Keratinocyte (primary cell): ENCODE results near the gene FLNC. TPM values are rescaled to one million over a fixed set of nuclear protein-coding genes. Genes with fewer than 3 reads are reported as not detected.

Experiments
- DNase-seq: peaks from one replicate; pipeline ENCODE4 v3.0.0-alpha.2; 2011; ENCODE audit warnings: low read depth, missing footprints, low spot score
- FAIRE-seq: peaks from 2 replicates; lab custom pipeline; 2011; peaks lifted over from hg19 to GRCh38; lab: Jason Lieb, UNC
- H2AFZ ChIP-seq: 2 replicates; pipeline ENCODE4 v1.6.0; 2012; ENCODE audit warnings: low read length, control low read depth, inconsistent platforms; ENCODE audit not compliant: control insufficient read depth
- H3K27ac ChIP-seq: 2 replicates; pipeline ENCODE4 v1.5.1; 2011; ENCODE audit warnings: low read length; ENCODE audit not compliant: control insufficient read depth, insufficient read depth
- H3K27me3 ChIP-seq: 3 replicates; pipeline ENCODE4 v1.6.0; 2011; ENCODE audit warnings: low read length; ENCODE audit not compliant: control insufficient read depth, insufficient read depth; ENCODE audit errors: extremely low read depth
- H3K36me3 ChIP-seq, 2 experiments: 2 replicates in 1 of 2; 3 replicates in 1 of 2; pipeline ENCODE4 v1.5.1; 2011; ENCODE audit warnings: low read length in 2 of 2, mild to moderate bottlenecking in 1 of 2; ENCODE audit not compliant: control insufficient read depth in 2 of 2, insufficient read depth in 2 of 2; ENCODE audit errors: extremely low read depth in 1 of 2
- H3K4me1 ChIP-seq: 3 replicates; pipeline ENCODE4 v1.5.1; 2011; ENCODE audit warnings: low read length; ENCODE audit not compliant: control insufficient read depth, insufficient read depth; ENCODE audit errors: extremely low read depth
- H3K4me2 ChIP-seq: 3 replicates; pipeline ENCODE4 v1.6.0; 2011; ENCODE audit warnings: low read depth, low read length; ENCODE audit not compliant: control insufficient read depth, insufficient read depth; ENCODE audit errors: extremely low read depth
- H3K4me3 ChIP-seq, 3 experiments: fragments of 200-600 bp in 1 of 3; sonication (generic) in 1 of 3; 2 replicates in 2 of 3; 3 replicates in 1 of 3; pipeline ENCODE4 v1.5.1; 2011 to 2016; ENCODE audit warnings: low read length in 3 of 3, mild to moderate bottlenecking in 3 of 3, control low read depth in 2 of 3, inconsistent platforms in 1 of 3, low read depth in 1 of 3, mixed read lengths in 1 of 3, mixed run types in 1 of 3, moderate library complexity in 1 of 3; ENCODE audit not compliant: control insufficient read depth in 2 of 3, insufficient read depth in 2 of 3; ENCODE audit errors: extremely low read depth in 1 of 3
- H3K79me2 ChIP-seq: 2 replicates; pipeline ENCODE4 v1.6.0; 2012; ENCODE audit warnings: low read length; ENCODE audit not compliant: control insufficient read depth, insufficient read depth
- H3K9ac ChIP-seq: 3 replicates; pipeline ENCODE4 v1.6.0; 2011; ENCODE audit warnings: low read length; ENCODE audit not compliant: control insufficient read depth, insufficient read depth; ENCODE audit errors: extremely low read depth
- H3K9me1 ChIP-seq: 3 replicates; pipeline ENCODE4 v1.6.0; 2011; ENCODE audit warnings: low read length; ENCODE audit not compliant: control insufficient read depth, insufficient read depth; ENCODE audit errors: extremely low read depth
- H3K9me3 ChIP-seq: 2 replicates; pipeline ENCODE4 v1.5.1; 2012; ENCODE audit warnings: low read depth, low read length; ENCODE audit not compliant: control insufficient read depth
- H4K20me1 ChIP-seq: 3 replicates; pipeline ENCODE4 v1.6.0; 2011; ENCODE audit warnings: low read length; ENCODE audit not compliant: control insufficient read depth, insufficient read depth; ENCODE audit errors: extremely low read depth
- CTCF ChIP-seq, 3 experiments: IDR thresholded peaks in 1 of 3; conservative IDR thresholded peaks in 1 of 3; optimal IDR thresholded peaks in 1 of 3; 2 replicates in 2 of 3; 3 replicates in 1 of 3; pipeline versions ENCODE3 to v1.5.1; 2011; ENCODE audit warnings: low read length in 3 of 3, mild to moderate bottlenecking in 3 of 3, moderate library complexity in 2 of 3, control low read depth in 1 of 3, inconsistent platforms in 1 of 3; ENCODE audit not compliant: insufficient read depth in 2 of 3; ENCODE audit errors: extremely low read depth in 1 of 3
- EZH2 ChIP-seq: IDR thresholded peaks from one replicate; pipeline ENCODE4 v1.6.1; 2012; ENCODE audit warnings: inconsistent platforms, mild to moderate bottlenecking, low read length, moderate library complexity
- dilution Hi-C: fragments of 300-500 bp; cut with MboI; formaldehyde crosslinking; loops from one replicate; pipeline ENCODE4 v1.7.0; 2020; ENCODE audit warnings: low sequenced_read_pairs; ENCODE audit not compliant: extremely low pct_ligation_motif_present
- polyA plus RNA-seq, 5 experiments: library from polyadenylated mRNA; depleted of rRNA in 3 of 5; stranded (reverse) in 3 of 5; stranded (forward) in 1 of 5; unstranded in 1 of 5; fragments of >200 nt; gene quantifications; 1 replicate in 1 of 5; 2 replicates in 3 of 5; 3 replicates in 1 of 5; pipeline versions ENCODE4 v1.2.1 to v1.2.3, GENCODE V29; 2011 to 2012; ENCODE audit warnings: missing spikeins in 2 of 5, low read depth in 1 of 5, low replicate concordance in 1 of 5

The FLNC gene
- polyA plus RNA-seq, 1 donor (not counting 4 experiments of a cell fraction or from before 2014, with no cell fraction given): 0.03 TPM

DNA sequence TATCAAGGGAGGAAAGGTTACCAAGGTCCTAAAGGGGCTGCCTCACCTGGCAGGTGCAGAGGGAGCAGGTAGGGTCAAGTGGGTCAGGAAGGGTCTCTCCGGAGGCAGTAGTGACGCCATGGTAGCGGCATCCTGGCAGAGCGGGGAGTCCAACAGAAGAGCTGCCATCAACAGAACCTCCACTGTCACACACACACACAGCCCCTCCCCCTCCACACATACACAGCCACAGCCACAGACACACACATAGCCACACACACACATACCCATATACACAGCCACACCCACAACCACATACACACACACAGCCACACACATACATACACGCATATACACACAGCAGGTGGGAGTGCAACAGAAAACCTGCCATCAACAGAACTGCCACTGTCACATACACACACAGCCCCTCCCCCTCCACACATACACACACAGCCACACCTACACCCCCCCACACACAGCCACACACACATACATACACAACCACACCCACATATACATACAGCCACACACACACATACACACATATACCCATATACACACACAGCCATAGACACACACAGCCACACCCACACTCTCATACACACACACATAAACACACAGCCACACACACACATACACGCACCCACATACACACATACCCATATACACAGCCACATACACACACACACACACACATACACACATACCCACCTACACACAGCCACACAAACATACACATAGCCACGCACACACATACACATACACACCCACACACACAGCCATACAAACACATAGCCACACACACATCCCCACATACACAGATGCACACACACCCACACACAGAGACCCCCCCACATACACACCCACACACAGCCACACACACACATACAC is 57.2 kb downstream of the FLNC start:
- no peak overlapping the region for H3K27ac ChIP-seq
- no peaks in the 10 kb centered on the region for H3K36me3 ChIP-seq
- no peaks in the 10 kb centered on the region for H3K79me2 ChIP-seq
- TF ChIP-seq CTCF (optimal IDR thresholded peaks at IDR 0.05 in 1 of 3, IDR thresholded peaks at IDR 0.05 in 1 of 3, conservative IDR thresholded peaks at IDR 0.05 in 1 of 3; ENCODE audit: extremely low read depth in 1 of 3, insufficient read depth in 2 of 3, low read length in 3 of 3): no peak
- no peak for TF ChIP-seq EZH2
- dilution Hi-C loops: no loop called here
- no peaks in the 10 kb centered on the region for H3K27me3 ChIP-seq
- DNase-seq (no peak), FAIRE-seq (no peak)
- peaks cover 2% of the 10 kb centered on the region for H3K9me3 ChIP-seq
- H3K4me2 ChIP-seq: no peak overlapping the region
- H3K4me1 ChIP-seq: peaks cover 11% of the 10 kb centered on the region
- no peak overlapping the region for H3K4me3 ChIP-seq
- no peaks in the 10 kb centered on the region for H4K20me1 ChIP-seq
- H3K9me1 ChIP-seq: no peaks in the 10 kb centered on the region
- no peak overlapping the region for H3K9ac ChIP-seq
- no peak overlapping the region for H2AFZ ChIP-seq

DNA sequence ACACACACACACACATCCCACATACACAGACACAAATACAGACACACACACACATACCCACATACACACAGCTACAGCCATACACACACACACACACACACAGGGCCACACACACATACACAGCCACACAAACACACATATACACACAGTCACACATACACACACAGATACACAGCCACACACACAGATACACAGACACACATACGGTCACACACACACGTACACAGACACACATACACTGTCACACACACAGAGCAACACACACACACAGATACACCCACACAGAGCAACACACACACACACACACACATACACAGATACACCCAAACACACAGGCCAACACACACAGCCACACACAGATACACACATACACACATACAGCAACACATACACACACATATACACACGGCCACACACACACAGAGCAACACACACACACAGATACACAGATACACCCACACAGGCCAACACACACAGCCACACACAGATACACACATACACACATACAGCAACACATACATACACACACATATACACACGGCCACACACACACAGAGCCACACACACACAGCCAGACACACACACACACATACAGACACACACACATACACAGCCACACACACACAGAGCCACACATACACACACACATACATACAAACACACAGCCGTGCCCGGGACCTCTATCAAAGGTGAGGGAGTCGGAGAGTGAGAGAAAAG is 58.0 kb downstream of the FLNC start:
- Histone ChIP-seq H3K36me3 (no peaks in the 10 kb centered on the region), H3K79me2 (no peaks in the 10 kb centered on the region), H3K4me1 (peaks cover 19% of the 10 kb centered on the region), H3K27me3 (no peaks in the 10 kb centered on the region), H3K4me3 (no peak overlapping the region), H3K9me1 (no peaks in the 10 kb centered on the region), H4K20me1 (no peaks in the 10 kb centered on the region), H3K27ac (no peak overlapping the region), H3K9ac (no peak overlapping the region), H3K4me2 (no peak overlapping the region), H2AFZ (no peak overlapping the region), H3K9me3 (peaks cover 2% of the 10 kb centered on the region)
- no peak for DNase-seq
- no peak for TF ChIP-seq CTCF (optimal IDR thresholded peaks at IDR 0.05 in 1 of 3, IDR thresholded peaks at IDR 0.05 in 1 of 3, conservative IDR thresholded peaks at IDR 0.05 in 1 of 3; ENCODE audit: extremely low read depth in 1 of 3, insufficient read depth in 2 of 3, low read length in 3 of 3)
- no peak for TF ChIP-seq EZH2
- dilution Hi-C loops: no loop called here
- no peak for FAIRE-seq
